NCI-H146 treated with DMSO at 0.1 percent for 48 hours (cell line): ENCODE measurements around the gene TMF1.

Experiments
- DNase-seq: peaks from one replicate; lab custom pipeline; 2025; ENCODE audit not compliant: unreplicated experiment; lab: John Stamatoyannopoulos, UW

The TMF1 gene

DNA sequence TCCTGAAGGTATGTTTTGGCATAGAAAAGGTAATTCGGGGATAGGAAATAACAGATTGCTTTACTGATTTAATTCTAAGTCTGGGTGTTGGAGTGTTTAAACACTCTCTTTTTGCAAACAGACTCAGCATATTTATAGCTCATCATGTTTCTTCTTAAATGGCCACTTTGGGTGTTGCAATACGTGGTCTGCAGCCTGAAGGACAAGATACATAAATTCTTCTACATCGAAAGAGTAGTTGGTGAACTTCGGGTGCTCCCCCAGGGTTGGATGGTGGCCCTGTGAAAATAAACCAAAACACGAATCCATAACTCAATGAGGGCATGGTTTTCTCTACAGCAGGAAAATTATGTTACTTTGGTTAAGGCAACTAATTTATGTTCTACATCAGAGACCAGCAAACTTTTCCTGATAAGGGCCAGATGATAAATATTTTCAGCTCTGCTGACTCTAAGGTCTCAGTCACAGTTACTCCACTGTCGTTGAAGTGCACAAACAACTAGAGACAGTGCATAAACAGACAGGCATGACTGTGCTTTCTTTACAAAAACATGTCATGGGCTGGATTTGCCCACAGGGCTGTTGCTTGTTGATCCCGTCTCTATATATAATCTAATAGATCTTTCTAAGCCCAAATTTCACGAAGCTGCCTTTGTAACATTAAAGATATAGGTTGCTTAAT, 74.5 kb downstream of the TMF1 start:
- DNase-seq, result no peak

DNA sequence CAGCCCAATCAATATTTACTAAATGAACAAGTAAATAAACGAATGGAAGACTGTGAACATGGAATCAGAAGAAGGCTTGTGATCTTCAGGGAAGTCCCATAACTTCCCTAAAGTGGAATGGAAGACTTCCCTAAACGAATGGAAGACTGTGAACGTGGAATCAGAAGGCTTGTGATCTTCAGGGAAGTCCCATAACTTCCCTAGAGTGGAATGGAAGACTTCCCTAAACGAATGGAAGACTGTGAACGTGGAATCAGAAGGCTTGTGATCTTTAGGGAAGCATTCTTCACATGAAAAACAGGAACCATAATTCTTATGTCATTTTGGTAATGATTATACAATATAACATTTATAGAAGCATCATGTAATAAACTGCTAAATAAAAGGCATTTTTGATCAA, 77.4 kb downstream of the TMF1 start:
- no peak for DNase-seq

DNA sequence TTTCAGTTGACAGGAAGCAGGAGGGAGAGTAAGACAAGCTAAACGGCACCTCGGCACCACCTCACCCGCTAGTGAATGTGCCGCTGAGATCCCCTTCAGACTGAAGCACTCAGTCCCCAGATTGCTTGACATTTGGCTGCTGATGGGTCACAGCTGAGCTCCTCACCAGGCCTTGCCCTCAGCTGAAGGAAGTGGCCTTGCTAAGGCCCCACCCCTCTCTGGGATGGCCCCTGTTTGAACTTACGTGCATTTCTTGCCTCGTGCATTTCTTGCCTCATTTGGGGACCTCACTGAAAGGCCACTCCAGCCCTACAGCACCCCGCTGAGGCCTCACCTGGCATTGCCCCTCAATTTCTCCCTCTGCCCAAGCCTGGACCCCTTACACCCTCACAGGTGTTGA, 78.5 kb downstream of the TMF1 start:
- DNase-seq, result no peak

DNA sequence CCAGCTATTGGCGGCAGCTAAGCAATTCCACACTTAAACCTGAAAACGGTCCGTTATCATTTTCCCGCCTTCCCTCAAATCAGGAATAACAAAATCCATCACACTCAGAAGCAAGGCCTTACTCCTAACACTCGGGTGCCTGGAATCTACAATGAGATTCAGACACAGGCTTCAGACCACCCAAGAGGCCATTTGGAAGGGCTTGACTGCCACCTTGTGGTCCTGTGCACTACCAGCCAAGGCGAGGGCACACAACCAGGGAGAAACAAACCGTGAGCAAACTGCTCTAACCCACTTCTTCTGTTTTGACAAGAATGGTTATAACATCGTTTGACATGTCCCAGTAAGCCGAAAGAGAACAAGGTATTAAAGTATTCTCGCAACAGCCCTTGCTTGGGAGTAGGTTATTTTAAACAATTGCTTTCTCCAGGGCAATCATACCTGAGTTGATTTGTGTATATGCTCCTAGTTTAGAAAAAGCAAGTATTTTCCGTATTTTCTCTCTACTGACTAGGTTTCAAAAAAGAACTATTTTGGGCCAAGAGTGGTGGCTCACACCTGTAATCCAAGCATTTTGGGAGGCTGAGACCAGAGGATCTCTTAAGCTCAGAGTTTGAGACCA, 79.7 kb downstream of the TMF1 start:
- peak; percentile 27 for DNase-seq
